GM19324 (cell line): ENCODE data around the gene COQ8B.

ENCODE experiments used
- ATAC-seq: cut with Tn5 transposase; IDR thresholded peaks from one replicate; pipeline ENCODE4 v1.9.1; 2021; ENCODE audit warnings: mild to moderate bottlenecking, moderate library complexity; ENCODE audit not compliant: unreplicated experiment, low FRiP score

The COQ8B gene

DNA sequence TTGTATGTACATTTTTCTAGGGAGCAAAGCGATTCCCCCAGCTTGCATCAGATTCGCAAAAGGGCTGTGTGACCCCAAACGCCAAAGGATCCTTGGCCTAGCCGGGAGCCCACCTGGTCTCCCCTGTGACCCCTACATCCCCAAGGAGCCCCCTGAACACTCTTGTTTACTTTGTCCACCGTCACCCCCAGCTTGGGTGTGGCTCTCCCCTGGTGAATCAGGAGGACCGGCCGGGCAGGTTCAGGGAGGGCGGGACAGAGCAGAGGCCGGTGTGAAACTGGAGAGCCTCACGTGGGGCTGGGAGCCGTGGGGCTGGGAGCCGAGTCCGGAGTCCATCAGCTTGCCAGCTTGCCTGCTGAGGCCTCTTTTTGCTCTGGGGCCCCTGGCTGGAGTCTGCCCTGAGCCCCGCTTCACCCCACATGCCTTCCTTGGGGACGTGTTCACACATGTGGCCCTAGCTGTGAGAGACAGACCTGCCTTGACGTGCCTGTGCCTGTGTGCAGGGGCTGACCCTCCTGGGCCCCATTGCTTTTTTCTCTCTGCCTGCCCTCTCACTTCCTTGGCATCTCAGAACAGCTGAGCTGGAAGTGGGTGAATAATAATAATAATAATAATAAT lies 2.2 kb upstream of the COQ8B start:
- ATAC-seq = no peak

DNA sequence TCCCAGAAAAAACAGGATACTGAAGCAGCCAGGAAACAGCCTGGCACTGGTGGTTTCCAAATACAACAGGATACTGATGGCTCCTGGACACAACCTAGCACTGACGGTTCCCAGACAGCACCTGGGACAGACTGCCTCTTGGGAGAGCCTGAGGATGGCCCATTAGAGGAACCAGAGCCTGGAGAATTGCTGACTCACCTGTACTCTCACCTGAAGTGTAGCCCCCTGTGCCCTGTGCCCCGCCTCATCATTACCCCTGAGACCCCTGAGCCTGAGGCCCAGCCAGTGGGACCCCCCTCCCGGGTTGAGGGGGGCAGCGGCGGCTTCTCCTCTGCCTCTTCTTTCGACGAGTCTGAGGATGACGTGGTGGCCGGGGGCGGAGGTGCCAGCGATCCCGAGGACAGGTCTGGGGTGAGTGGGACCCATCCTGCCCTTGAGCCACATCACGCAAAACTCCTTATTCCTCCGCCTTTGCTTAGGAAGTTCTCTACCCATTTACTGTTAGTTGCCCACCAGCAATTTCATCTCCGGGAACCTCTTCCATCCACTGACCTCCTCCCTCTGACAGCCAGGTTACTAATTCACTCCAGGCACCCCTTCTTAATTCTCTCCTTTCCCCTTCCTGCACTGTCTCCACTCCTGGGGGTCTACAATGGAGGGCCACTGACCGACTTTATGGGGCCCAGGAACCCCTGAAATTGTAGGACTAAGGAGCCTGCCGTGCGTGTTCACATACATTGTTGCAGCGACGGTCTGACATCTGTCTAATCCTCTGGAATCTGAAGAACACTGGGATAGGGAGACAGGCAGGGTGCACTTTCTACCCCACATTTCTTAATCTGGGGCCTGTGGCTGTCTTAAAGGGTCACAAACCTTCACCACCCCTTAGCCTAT lies 1.4 kb upstream of the COQ8B start:
- ATAC-seq = no peak

DNA sequence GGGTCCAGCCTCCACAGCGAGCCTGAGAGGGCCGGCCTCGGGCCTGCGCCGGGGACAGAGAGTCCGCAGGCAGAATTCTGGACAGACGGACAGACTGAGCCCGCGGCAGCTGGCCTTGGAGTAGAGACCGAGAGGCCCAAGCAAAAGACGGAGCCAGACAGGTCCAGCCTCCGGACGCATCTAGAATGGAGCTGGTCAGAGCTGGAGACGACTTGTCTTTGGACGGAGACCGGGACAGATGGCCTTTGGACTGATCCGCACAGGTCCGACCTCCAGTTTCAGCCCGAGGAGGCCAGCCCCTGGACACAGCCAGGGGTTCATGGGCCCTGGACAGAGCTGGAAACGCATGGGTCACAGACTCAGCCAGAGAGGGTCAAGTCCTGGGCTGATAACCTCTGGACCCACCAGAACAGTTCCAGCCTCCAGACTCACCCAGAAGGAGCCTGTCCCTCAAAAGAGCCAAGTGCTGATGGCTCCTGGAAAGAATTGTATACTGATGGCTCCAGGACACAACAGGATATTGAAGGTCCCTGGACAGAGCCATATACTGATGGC lies 716 bp upstream of the COQ8B start:
- ATAC-seq = peak; percentile 2

DNA sequence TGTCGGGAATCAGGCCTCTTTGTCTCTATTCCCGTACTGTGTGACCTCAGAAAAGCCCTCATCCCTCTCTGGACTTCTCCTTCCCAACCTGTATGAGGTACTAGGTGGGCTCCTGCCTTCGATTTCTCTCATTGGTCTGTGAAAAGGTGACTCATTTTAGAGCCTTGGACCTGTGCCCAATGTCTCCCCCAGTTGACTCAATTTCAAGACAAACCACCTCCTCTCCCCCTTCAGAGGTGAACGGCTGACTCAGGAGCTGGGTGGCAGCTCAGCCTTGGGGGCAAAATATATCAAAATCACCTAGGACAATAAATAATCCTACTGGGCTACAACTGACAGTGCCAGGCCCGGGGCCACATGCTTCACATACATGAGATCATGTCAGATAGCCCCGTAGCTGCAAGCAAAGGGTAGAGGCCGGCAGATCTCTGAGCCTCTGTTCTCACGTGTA lies 630 bp downstream of the COQ8B start:
- ATAC-seq = no peak

DNA sequence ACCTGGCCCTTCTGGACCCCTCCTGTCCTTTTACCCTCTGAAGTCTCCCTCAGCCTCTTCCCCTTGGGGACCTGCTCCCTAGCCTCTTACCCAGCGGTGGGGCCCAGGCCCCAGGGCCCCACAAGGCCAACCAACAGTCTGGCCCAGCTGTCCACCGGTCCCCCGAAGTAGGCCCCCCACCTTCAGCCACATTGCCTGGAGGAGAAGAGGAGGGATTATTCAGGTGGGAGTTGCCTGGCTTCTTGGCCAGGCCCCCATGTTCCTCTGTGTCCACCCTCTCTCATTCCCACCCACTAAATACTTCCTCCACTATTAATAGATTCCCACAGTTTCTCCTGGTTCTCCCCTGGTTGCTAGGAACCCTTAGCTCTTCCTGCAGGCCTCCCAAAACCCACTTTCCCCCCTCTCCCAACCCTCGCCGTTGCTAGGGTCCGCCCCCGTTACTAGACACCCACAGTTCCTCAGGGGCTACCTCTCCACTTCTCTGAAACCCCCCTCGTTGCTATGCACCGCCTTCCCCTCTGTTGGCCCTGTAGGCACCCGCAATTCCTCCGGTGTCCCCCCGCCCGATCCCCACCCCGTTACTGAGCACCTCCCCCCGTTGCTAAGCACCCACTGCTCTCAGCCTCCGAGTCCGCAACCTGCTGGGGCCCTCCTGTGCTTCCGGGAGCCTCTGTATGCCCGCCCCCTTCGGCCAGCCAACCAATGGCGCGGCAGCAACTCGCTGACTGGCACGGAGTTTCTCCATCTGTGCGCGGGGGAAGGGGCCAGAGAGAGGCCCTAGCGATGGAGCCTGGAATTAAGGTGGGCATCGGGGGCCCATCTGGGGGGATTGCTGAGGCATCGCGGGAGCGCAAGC lies 2.0 kb downstream of the COQ8B start:
- peak; percentile 45 for ATAC-seq

DNA sequence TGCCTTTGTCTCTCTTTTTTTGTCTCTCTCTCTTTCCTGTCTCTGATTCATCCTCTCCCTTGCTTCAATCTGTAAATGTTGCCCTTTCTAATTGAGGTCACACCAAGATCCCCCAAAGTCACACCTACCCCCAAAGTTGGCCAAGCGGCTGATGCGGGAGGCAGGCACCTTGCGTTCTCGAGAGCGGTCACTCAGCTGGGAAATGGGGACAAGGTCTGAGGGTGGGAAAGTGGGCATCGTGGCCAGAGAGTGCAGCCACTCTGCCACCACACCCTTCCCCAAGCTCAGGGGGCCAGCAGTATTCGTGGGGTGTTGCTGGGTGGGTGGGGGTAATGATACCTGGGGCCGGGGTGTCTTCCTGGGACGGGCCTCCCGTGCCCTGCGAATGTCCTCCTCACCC lies 2.7 kb downstream of the COQ8B start:
- no peak for ATAC-seq

DNA sequence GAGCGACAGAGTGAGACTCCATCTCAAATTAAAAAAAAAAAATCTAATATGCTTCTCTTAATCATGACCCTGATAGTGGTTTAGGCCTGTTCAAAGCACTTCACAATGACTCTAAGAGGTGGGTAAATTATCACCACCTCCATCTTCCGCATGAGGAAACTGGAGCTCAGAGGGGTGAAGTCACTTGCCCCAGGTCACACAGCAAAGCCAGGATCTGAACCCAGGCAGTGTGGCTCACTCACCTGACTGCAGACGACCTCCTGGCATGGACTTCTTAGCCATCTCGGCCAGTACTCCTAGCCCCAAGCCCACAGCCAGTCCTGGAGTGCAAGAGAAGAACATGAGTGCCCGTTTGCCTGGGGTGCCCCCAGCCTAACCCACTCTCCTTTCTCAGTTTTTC lies 6.9 kb downstream of the COQ8B start:
- ATAC-seq = no peak

DNA sequence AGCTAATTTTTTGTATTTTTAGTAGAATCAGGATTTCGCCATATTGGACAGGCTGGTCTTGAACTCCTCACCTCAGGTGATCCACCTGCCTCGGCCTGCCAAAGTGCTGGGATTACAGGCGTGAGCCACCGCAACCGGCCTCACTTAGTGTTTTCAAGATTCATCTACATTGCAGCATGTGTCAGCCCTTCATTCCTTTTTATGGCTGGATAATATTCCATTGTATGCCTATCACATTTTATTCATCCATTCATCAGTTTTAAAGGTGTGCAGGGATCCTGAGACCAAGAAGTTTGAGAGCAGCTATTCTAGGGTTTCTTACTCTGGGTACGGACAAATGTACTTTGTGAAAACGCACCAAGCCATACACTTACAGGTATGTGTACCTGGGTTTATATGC lies 9.1 kb downstream of the COQ8B start:
- ATAC-seq = no peak

DNA sequence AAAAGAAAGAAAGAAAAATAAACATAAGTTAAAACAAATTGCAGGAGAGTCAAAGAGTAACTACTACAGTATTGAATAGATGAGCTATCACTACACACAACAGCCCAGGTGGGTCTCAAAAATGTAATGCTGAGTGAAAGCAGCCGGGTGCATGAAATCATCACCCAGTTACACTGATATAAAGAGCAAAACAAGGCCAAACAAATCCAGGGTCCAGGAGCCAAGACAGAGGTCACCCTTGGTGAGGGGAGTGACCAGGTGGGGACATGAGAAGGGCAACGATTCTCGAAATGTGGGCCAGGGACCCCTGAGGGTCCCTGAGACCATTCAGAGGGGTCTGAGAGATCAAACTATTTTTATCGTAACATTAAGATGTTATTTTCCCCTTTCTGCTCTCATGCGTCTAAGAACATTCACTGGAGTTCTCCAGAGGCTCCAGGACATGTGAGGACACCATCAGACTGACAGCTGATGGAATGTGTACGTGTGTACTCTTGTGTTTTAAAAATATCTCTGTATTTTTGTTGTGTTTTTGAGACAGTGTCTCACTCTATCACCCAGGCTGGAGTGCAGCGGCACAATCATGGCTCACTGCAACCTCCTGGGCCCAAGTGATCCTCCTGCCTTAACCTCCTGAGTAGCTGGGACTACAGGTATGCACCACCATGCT lies 10.6 kb downstream of the COQ8B start:
- no peak for ATAC-seq

DNA sequence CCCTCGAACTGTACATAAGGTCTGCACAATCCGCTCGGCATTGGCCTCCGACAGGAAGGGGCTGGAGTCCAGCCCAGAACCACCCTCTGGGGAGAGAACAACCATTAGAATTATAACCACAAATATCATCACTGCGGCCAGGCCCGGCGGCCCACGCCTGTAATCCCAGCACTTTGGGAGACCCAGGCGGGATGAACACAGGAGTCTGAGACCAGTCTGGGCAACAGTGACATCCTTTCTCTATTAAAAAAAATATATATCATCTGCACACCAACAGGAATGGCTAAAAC lies 11.4 kb downstream of the COQ8B start:
- no peak for ATAC-seq

DNA sequence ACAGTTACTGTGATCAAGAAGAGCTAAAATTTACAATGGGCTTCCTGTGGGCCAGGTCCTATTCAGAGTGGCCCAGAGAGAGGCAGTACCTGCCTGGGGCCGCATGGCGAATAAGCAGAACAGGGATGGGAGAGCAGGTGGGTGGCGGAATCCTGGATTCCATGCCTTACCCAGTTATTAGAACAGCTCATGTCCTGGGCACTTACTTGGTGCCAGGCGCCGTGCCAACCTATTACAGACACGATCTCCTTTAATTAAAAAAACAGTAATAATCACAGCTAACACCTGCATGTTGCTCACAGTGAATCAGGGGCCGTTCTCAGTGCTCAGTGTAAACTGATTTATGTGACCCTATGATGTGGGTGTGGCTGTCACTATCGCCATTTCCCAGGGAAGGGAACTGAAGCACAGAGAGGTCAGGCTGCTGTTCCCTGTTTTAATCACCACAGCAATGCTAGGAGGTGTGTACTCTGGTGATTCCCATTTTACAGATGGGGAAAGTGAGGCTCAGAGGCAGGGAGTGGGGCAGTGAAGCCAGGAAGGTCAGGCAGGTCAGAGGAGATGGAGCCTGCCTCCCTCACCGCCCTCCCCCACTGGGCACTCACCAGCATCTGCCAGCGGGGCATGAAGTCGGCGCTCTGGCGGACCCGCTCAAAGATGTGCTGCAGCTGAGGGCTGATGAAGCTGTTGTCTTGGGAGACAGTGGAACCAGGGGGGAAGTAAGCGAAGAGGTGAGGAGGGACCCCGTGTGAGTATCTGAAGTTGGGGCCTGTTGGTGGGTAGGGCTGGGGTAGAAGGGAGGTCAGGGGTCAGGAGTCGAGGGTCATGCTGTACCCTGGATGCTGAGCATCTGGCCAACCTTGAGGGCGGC lies 12.0 kb downstream of the COQ8B start:
- ATAC-seq = no peak

DNA sequence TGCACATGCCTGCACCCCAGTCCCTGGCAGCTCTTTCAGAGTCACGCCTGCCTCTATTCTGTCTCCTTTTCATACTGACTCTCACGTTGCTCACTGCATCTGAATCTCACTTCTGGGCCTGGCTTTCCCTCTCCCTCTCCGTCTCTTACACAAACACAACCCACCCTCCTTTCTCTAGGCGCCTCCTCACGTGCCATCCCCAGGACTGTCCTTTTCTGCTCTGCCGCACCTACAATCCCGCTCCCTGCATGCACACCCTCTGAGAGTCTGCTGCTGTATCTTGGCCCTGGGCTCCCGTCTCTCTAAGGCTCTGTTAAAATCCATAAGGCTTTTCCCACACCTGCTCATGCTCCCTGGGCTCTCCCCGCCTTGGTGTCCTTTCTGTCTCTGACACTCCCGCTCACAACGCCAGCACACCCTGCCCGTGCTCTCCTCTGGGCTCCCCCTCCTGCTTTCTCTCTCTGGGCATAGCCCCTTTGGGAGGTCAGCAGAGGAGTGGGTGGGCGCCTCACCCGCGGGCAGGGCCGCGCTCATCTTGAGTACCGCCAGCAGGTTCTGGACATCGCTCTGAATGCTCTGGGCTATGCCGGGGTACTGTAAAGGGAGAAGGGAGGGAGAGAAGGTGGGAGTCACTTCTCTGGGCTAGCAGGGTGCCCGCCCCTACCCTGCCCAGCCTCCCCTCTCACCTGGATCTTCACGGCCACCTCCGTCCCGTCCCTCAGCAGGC lies 13.5 kb downstream of the COQ8B start:
- no peak for ATAC-seq

DNA sequence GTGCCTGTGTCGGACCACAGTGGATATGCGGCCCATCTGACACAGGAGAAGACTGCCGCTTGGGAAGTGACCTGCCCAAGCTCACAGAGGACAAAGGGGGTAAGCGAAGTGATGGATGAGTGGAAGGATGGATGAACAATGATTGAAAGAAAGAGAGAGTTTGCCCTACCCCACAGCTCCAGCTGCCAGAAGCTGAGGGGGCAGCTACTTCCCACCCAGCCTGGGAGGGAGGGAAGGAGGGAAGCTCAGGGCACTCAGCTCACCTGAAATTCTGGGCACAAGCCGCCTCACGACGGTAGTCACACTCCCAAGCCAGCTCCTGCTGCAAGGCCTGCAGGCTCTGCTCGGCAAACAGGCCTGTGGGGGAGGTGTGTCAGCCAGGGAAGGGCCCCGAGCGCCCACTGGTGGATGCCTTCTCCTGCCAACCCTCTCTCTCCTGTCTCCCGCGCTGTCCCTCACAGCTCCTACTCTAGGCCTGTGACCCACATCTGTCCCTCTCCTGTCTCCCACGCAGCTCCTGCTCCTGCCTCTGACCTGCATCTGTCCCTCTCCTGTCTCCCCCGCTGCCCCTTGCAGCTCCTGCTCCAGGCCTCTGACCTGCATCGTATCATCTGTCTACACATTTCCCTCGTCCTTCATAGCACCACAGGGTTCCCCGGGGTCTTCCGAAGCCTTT lies 14.2 kb downstream of the COQ8B start:
- no peak for ATAC-seq

DNA sequence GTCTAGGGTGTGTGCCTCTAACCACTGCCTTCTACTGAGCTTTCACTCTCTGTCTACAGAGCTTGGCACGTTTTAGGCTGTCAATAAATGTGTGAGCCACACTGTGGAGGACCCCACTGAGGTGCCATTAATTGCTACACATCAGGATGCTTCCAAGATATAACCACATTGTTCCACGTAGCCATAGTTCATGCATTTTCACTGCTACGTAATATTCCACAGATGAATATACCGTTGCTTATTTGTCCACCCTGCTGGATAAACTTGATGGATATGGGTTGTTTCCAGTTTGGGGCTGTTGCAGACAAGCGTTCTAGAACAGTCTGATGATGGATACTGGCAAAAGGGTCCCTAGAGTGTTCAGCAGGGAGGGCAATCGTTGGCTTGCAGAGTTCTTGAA lies 14.9 kb downstream of the COQ8B start:
- no peak for ATAC-seq

DNA sequence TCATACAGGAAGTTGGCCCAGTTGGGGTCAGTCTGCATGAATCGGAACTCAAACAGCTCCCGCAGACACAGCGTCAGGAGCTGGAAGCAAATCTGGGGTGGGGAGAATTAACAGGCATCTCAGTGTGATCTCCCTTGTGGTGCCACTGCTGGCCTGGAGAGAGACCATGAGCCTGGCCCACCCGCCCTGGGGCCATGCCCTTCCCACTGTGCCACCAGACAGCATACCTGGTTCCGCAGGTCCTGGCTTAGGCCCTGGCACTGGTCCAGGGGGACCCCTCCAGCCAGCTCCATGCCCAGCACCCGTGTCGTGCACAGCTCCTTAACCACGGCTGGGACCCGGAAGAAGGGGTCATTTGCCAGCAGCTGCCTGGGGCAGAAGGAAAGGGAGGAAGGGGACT lies 16.6 kb downstream of the COQ8B start:
- no peak for ATAC-seq

DNA sequence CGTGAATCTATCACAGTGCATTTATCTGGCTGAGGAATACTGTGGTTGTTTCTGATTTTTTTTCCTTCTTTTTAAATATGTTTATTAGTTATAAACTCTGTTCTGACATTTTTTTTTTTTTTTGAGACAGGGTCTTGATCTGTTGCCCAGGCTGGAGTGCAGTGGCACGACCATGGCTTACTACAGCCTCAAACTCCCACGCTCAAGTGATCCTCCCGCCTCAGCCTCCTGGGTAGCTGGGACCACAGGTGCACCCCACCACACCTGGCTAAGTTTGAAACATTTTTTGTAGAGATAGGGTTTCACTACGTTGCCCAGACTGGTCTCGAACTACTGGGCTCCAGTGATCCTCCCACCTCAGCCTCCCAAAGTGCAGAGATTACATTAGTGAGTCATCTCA lies 19.7 kb downstream of the COQ8B start:
- no peak for ATAC-seq

DNA sequence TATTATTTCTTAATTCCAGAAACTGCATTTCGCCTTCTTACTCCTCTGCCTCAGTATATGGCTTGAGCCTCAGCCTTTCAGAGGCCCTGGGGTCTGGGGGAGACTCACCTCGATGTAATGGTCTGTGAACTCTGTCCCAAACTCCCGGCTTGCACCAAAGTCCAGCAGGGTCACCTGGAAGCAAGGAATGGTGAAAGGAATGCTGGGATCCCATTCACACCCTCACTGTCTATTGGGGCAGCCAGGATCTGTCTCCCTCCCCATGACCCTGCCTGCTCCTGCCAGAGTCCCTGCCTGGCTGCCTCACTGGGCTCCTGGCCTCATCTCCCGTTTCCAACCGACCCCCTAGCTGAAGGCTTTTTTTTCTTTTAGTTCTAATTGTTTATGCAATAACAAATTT lies 20.8 kb downstream of the COQ8B start:
- no peak for ATAC-seq

DNA sequence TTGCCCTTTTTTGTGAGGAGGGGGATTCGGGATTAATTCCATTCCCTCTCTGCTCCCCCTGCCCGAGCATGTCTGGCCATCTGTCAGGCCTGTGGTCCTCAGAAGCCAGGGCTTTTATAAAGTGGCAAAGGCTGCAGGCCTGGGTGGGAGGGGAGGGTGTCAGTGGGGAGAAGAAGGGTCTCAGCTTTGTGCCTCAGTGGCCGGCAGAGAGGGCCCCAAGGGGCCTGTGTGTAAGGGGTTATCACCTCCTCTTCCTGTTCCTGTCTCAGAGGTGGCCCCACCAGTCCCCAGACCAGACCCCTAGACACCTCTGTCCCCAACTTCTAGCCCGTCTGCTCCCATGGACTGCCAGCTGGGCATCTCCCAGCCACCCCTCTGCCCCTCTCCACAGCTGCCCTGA lies 22.8 kb downstream of the COQ8B start:
- ATAC-seq = no peak
